Endothelial cell of umbilical vein (primary cell): Measurements from ENCODE around the gene DNAJC25.

ENCODE experiments used
- EZH2 ChIP-seq: IDR thresholded peaks from 2 replicates; pipeline ENCODE4 v1.6.1; 2012; ENCODE audit warnings: borderline replicate concordance, low read depth, mild to moderate bottlenecking, moderate library complexity, low read length, inconsistent platforms; ENCODE audit not compliant: severe bottlenecking
- GATA2 ChIP-seq: IDR thresholded peaks from 2 replicates; pipeline ENCODE4 v1.7.0; 2011; ENCODE audit warnings: low read depth, mild to moderate bottlenecking, moderate library complexity, mixed read lengths, low read length; ENCODE audit not compliant: insufficient read length, insufficient read depth
- POLR2A ChIP-seq: IDR thresholded peaks from 2 replicates; pipeline ENCODE4 v1.6.1; 2012; ENCODE audit warnings: low read depth, mild to moderate bottlenecking, control low read depth, low read length
- POLR2AphosphoS5 ChIP-seq: IDR thresholded peaks from 2 replicates; pipeline ENCODE4 v1.6.1; 2012; ENCODE audit warnings: low read depth, mild to moderate bottlenecking, control low read depth, low read length, moderate library complexity; ENCODE audit not compliant: insufficient read depth
- TF ChIP-seq, protein P1 (sequence below), 2 donors: IDR thresholded peaks; 1 replicate in 1 of 2; 2 replicates in 1 of 2; pipeline ENCODE4 v1.5.1; 2011; ENCODE audit warnings: low read length in 2 of 2, mild to moderate bottlenecking in 2 of 2, moderate library complexity in 2 of 2, control low read depth in 1 of 2, inconsistent platforms in 1 of 2, low read depth in 1 of 2; ENCODE audit not compliant: insufficient read depth in 1 of 2; ENCODE audit errors: extremely low read depth in 1 of 2

DNA sequence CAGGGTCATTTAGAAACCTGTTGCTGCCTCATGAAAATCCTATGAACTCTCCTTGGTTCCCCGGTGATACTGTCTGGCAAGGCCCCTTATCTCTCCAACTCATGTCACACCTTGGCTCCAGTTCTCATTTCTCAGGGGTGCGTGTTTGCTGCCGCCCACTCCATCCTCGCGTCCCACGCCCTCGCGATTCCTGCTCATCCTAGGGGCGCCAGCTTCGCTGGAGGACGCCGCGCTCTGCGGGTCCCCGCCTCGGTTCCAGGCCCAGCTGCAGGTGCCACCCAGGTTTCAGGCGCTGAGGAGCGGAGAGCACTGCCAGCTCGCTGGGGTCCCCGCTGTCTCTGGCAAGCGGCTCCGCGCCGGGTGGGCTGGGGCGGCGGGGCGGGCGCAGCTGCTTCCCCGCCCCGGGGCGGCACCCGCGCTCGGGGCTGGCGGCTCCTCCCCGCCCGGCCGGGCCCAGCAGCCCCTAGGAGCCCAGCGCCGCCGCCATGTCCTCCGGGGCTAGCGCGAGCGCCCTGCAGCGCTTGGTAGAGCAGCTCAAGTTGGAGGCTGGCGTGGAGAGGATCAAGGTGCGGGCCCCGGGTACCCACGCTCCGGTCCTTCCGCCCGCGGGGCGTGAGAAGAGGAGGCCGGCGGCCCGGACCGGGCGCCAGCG is 30.1 kb downstream of the DNAJC25 start, which contains the start of gene GNG10:
- TF ChIP-seq, protein P1, sequence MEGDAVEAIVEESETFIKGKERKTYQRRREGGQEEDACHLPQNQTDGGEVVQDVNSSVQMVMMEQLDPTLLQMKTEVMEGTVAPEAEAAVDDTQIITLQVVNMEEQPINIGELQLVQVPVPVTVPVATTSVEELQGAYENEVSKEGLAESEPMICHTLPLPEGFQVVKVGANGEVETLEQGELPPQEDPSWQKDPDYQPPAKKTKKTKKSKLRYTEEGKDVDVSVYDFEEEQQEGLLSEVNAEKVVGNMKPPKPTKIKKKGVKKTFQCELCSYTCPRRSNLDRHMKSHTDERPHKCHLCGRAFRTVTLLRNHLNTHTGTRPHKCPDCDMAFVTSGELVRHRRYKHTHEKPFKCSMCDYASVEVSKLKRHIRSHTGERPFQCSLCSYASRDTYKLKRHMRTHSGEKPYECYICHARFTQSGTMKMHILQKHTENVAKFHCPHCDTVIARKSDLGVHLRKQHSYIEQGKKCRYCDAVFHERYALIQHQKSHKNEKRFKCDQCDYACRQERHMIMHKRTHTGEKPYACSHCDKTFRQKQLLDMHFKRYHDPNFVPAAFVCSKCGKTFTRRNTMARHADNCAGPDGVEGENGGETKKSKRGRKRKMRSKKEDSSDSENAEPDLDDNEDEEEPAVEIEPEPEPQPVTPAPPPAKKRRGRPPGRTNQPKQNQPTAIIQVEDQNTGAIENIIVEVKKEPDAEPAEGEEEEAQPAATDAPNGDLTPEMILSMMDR (IDR thresholded peaks at IDR 0.05; ENCODE audit: extremely low read depth in 1 of 2, insufficient read depth in 1 of 2, low read depth in 1 of 2, low read length in 2 of 2): no peak
- no peak for TF ChIP-seq EZH2
- peak; percentile 62 for TF ChIP-seq POLR2A
- peak; percentile 32 for TF ChIP-seq POLR2AphosphoS5
- no peak for TF ChIP-seq GATA2
